Calu3 (cell line): Measurements from ENCODE around the gene ARFIP1. TPM values are rescaled to one million over a fixed set of nuclear protein-coding genes. Genes with fewer than 3 reads are reported as not detected.
"Not testable (repeated sequence)": the region's sequence is repeated elsewhere in the genome, so short reads cannot be mapped to it uniquely, and the experiment has no call there.

Experiments
- BruUV-seq: library from RNA; stranded (reverse); fragments of 400-500 nt; replicated peaks from 2 replicates; lab custom pipeline; 2021; lab: Mats Ljungman, UMichigan
- CTCF ChIA-PET: fragments of 300-600 bp; sonication (Branson Sonifier 250); formaldehyde crosslinking; loops from one replicate; lab custom pipeline; 2022; ENCODE audit warnings: antibody characterized with exemption; lab: Charles Lee
- DNase-seq: peaks from one replicate; pipeline ENCODE4 v3.0.0; 2022
- H3K27ac Mint-ChIP-seq: one replicate; pipeline ENCODE4 v1.8.0; 2022; ENCODE audit warnings: mixed read lengths; ENCODE audit not compliant: unreplicated experiment
- H3K27me3 Mint-ChIP-seq: one replicate; pipeline ENCODE4 v1.8.0; 2022; ENCODE audit warnings: mixed read lengths; ENCODE audit not compliant: unreplicated experiment
- H3K36me3 Mint-ChIP-seq: one replicate; pipeline ENCODE4 v1.8.0; 2022; ENCODE audit warnings: mild to moderate bottlenecking, moderate library complexity, mixed read lengths; ENCODE audit not compliant: insufficient read depth, unreplicated experiment
- H3K4me1 Mint-ChIP-seq: one replicate; pipeline ENCODE4 v1.8.0; 2022; ENCODE audit warnings: mild to moderate bottlenecking, low read depth, mixed read lengths; ENCODE audit not compliant: unreplicated experiment
- H3K4me3 Mint-ChIP-seq: one replicate; pipeline ENCODE4 v1.8.0; 2022; ENCODE audit warnings: mild to moderate bottlenecking, low read depth, moderate library complexity, mixed read lengths; ENCODE audit not compliant: unreplicated experiment
- H3K9me3 Mint-ChIP-seq: one replicate; pipeline ENCODE4 v1.8.0; 2022; ENCODE audit warnings: low read depth, mixed read lengths; ENCODE audit not compliant: unreplicated experiment
- CTCF ChIP-seq: fragments of 200-600 bp; IDR thresholded peaks from one replicate; pipeline ENCODE4 v1.8.0; 2022; ENCODE audit warnings: antibody characterized with exemption; ENCODE audit not compliant: unreplicated experiment
- intact Hi-C: fragments of 100-400 bp; cut with micrococcal nuclease; formaldehyde crosslinking; loops from one replicate; pipeline ENCODE4 v1.10.0; 2022; ENCODE audit not compliant: unreplicated experiment
- total RNA-seq: library from RNA; stranded (reverse); gene quantifications from 2 replicates; pipeline ENCODE4 v1.2.3, GENCODE V29; 2022

The ARFIP1 gene
- total RNA-seq, 1 experiment from 2014 or later, result 35.5 TPM

GRCh38 chr4:152825336-152825735, 45.6 kb downstream of the ARFIP1 start:
- intact Hi-C loops, result no loop called here
- no peak for DNase-seq
- Mint-ChIP-seq H3K27ac (no peak overlapping the region), H3K4me1 (no peaks in the 10 kb centered on the region), H3K36me3 (no peaks in the 10 kb centered on the region), H3K9me3 (peaks cover 6% of the 10 kb centered on the region), H3K27me3 (no peaks in the 10 kb centered on the region), H3K4me3 (no peak overlapping the region)
- CTCF ChIA-PET, result no interaction called here
- no peak for TF ChIP-seq CTCF
- BruUV-seq, result no TSS peak

- H3K4me1 Mint-ChIP-seq, result no peaks in the 10 kb centered on the region
- H3K4me3 Mint-ChIP-seq, result no peak overlapping the region
- TF ChIP-seq CTCF, result no peak
- no peak for DNase-seq
- no peaks in the 10 kb centered on the region for H3K27me3 Mint-ChIP-seq
- H3K36me3 Mint-ChIP-seq, result no peaks in the 10 kb centered on the region
- no peak overlapping the region for H3K27ac Mint-ChIP-seq
- CTCF ChIA-PET, result no interaction called here
- H3K9me3 Mint-ChIP-seq, result peaks cover 3% of the 10 kb centered on the region
- no TSS peak for BruUV-seq
- intact Hi-C loops, result no loop called here
These were observed 48.4 kb downstream of the ARFIP1 start for GRCh38 chr4:152828122-152828521.

- Mint-ChIP-seq H3K36me3 (peaks cover 7% of the 10 kb centered on the region), H3K4me3 (no peak overlapping the region), H3K27ac (no peak overlapping the region), H3K4me1 (no peaks in the 10 kb centered on the region), H3K27me3 (no peaks in the 10 kb centered on the region), H3K9me3 (peaks cover 6% of the 10 kb centered on the region)
- TF ChIP-seq CTCF, result no peak
- intact Hi-C loops, result no loop called here
- CTCF ChIA-PET, result no interaction called here
- no TSS peak for BruUV-seq
- no peak for DNase-seq
These were observed 51.7 kb downstream of the ARFIP1 start for GRCh38 chr4:152831416-152831815.

GRCh38 chr4:152836936-152837335, 57.2 kb downstream of the ARFIP1 start:
- no peak overlapping the region for H3K27ac Mint-ChIP-seq
- no TSS peak for BruUV-seq
- CTCF ChIA-PET, result no interaction called here
- peaks cover 6% of the 10 kb centered on the region for H3K9me3 Mint-ChIP-seq
- H3K4me3 Mint-ChIP-seq, result no peak overlapping the region
- DNase-seq, result no peak
- intact Hi-C loops, result no loop called here
- peaks cover 7% of the 10 kb centered on the region for H3K36me3 Mint-ChIP-seq
- TF ChIP-seq CTCF, result no peak
- peaks cover 10% of the 10 kb centered on the region for H3K4me1 Mint-ChIP-seq
- H3K27me3 Mint-ChIP-seq, result no peaks in the 10 kb centered on the region

GRCh38 chr4:152839729-152840128, 60.0 kb downstream of the ARFIP1 start:
- CTCF ChIA-PET, result interaction anchor here (0.7 kb wide), 1 partner anchor 512 kb away, joined by 12 read pairs; no protein-coding TSS in a partner anchor
- not testable (repeated sequence) for H3K36me3 Mint-ChIP-seq, H3K9me3 Mint-ChIP-seq, DNase-seq, BruUV-seq, H3K4me3 Mint-ChIP-seq, H3K27me3 Mint-ChIP-seq, H3K27ac Mint-ChIP-seq
- peaks cover 25% of the 10 kb centered on the region for H3K4me1 Mint-ChIP-seq
- intact Hi-C loops, result loop anchor here (10.0 kb wide), 1 partner anchor 475 kb away; no protein-coding TSS in a partner anchor
